MM.1S (cell line): Measurements from ENCODE around the gene SMIM38.

Source experiments
- CTCF ChIP-seq: fragments of 300-600 bp; sonication (generic); IDR thresholded peaks from 2 replicates; pipeline ENCODE4 v1.5.1; 2016; ENCODE audit warnings: antibody characterized with exemption, low read length, mixed read lengths
- EZH2 ChIP-seq: fragments of 300-600 bp; sonication (generic); optimal IDR thresholded peaks from 2 replicates; pipeline ENCODE3; 2017; ENCODE audit warnings: low read depth, mild to moderate bottlenecking, antibody characterized with exemption, low read length, mixed read lengths
- EZH2phosphoT487 ChIP-seq: fragments of 300-600 bp; sonication (generic); IDR thresholded peaks from 2 replicates; pipeline ENCODE4 v1.6.1; 2018; ENCODE audit warnings: antibody characterized with exemption, low read length

- TF ChIP-seq EZH2: no peak
- TF ChIP-seq CTCF: no peak
- TF ChIP-seq EZH2phosphoT487: no peak
Measured at GRCh38 chr11:69138265-69138664, 17.5 kb upstream of the SMIM38 start.
